ENCODE results near the gene GALNS.

DNA sequence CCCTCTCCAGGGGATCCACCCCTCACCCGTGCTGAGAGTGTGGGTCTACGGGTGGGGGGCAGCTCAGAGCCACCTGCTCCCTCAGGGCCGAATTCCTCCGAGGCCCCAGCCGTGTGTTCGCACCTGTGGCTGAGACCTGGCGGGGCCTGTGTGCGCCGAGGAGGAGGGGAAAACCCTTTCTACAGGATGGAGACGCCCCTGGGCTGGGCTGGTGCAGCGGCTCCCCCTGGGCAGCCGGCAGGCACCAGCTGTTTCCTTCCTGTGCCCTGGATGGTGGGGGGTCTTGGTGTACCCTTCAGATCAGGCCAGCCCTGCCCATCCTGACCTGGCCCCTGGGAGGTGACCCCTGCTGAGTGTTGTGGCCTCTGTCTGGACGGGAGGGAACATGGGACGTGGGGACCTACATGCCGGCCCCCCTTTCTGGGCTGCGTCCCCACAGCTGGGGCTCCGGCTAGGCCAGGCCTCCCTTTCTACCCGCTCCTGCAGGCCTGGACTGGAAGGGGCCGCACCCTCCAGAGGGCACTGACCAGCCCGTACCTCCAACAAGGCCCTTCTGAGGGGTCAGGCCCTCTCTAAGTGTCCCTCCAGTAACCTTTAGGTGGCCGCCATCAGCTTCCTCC lies 38.0 kb upstream of the GALNS start:
- TF ChIP-seq TP53 (CRISPR knock-in tag; IDR thresholded peaks at IDR 0.05), result no peak
- TF ChIP-seq, protein P1, sequence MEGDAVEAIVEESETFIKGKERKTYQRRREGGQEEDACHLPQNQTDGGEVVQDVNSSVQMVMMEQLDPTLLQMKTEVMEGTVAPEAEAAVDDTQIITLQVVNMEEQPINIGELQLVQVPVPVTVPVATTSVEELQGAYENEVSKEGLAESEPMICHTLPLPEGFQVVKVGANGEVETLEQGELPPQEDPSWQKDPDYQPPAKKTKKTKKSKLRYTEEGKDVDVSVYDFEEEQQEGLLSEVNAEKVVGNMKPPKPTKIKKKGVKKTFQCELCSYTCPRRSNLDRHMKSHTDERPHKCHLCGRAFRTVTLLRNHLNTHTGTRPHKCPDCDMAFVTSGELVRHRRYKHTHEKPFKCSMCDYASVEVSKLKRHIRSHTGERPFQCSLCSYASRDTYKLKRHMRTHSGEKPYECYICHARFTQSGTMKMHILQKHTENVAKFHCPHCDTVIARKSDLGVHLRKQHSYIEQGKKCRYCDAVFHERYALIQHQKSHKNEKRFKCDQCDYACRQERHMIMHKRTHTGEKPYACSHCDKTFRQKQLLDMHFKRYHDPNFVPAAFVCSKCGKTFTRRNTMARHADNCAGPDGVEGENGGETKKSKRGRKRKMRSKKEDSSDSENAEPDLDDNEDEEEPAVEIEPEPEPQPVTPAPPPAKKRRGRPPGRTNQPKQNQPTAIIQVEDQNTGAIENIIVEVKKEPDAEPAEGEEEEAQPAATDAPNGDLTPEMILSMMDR (IDR thresholded peaks at IDR 0.05), result no peak
- TF ChIP-seq, protein P2, sequence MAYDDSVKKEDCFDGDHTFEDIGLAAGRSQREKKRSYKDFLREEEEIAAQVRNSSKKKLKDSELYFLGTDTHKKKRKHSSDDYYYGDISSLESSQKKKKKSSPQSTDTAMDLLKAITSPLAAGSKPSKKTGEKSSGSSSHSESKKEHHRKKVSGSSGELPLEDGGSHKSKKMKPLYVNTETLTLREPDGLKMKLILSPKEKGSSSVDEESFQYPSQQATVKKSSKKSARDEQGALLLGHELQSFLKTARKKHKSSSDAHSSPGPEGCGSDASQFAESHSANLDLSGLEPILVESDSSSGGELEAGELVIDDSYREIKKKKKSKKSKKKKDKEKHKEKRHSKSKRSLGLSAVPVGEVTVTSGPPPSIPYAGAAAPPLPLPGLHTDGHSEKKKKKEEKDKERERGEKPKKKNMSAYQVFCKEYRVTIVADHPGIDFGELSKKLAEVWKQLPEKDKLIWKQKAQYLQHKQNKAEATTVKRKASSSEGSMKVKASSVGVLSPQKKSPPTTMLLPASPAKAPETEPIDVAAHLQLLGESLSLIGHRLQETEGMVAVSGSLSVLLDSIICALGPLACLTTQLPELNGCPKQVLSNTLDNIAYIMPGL (CRISPR knock-in tag; IDR thresholded peaks at IDR 0.05), result no peak
- TF ChIP-seq, protein P3, sequence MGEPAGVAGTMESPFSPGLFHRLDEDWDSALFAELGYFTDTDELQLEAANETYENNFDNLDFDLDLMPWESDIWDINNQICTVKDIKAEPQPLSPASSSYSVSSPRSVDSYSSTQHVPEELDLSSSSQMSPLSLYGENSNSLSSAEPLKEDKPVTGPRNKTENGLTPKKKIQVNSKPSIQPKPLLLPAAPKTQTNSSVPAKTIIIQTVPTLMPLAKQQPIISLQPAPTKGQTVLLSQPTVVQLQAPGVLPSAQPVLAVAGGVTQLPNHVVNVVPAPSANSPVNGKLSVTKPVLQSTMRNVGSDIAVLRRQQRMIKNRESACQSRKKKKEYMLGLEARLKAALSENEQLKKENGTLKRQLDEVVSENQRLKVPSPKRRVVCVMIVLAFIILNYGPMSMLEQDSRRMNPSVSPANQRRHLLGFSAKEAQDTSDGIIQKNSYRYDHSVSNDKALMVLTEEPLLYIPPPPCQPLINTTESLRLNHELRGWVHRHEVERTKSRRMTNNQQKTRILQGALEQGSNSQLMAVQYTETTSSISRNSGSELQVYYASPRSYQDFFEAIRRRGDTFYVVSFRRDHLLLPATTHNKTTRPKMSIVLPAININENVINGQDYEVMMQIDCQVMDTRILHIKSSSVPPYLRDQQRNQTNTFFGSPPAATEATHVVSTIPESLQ (CRISPR knock-in tag; IDR thresholded peaks at IDR 0.05), result no peak
- TF ChIP-seq CBFB (CRISPR knock-in tag; IDR thresholded peaks at IDR 0.05; ENCODE audit: low read depth), result no peak
